Measurements from ENCODE around the gene PKIB.

GRCh38 chr6:122624853-122625252 lies 14.6 kb downstream of the PKIB start:
- TF ChIP-seq ISL1 (CRISPR knock-in tag; IDR thresholded peaks at IDR 0.05) (no peak), TCF4 (CRISPR knock-in tag; IDR thresholded peaks at IDR 0.05; ENCODE audit: borderline replicate concordance) (no peak), ZNF70 (CRISPR knock-in tag; IDR thresholded peaks at IDR 0.05) (no peak)
